Osteoblast (primary cell): Measurements from ENCODE around the gene SRP68. TPM values are rescaled to one million over a fixed set of nuclear protein-coding genes. Genes with fewer than 3 reads are reported as not detected.

Source experiments
- DNase-seq: peaks from one replicate; pipeline ENCODE4 v3.0.0; 2011; ENCODE audit warnings: low spot score, mixed read lengths; ENCODE audit not compliant: insufficient read length; ENCODE audit errors: missing footprints
- H2AFZ ChIP-seq: 2 replicates; pipeline ENCODE4 v1.6.0; 2011; ENCODE audit warnings: mild to moderate bottlenecking, low read length
- H3K27ac ChIP-seq: 2 replicates; pipeline ENCODE4 v1.5.1; 2011; ENCODE audit warnings: mild to moderate bottlenecking, low read depth, low read length, moderate library complexity
- H3K27me3 ChIP-seq: 2 replicates; pipeline ENCODE4 v1.6.0; 2012; ENCODE audit warnings: mild to moderate bottlenecking, control low read depth, inconsistent platforms, low read length, moderate library complexity; ENCODE audit not compliant: insufficient read depth
- H3K36me3 ChIP-seq: 2 replicates; pipeline ENCODE4 v1.5.1; 2011; ENCODE audit warnings: mild to moderate bottlenecking, low read length, control low read depth, moderate library complexity; ENCODE audit not compliant: insufficient read depth
- H3K4me1 ChIP-seq: 2 replicates; pipeline ENCODE4 v1.5.1; 2011; ENCODE audit warnings: mild to moderate bottlenecking, low read length, control low read depth, moderate library complexity; ENCODE audit not compliant: insufficient read depth
- H3K4me2 ChIP-seq: 2 replicates; pipeline ENCODE4 v1.6.0; 2011; ENCODE audit warnings: mild to moderate bottlenecking, low read length; ENCODE audit not compliant: insufficient read depth
- H3K4me3 ChIP-seq: fragments of 200-600 bp; sonication (generic); 3 replicates; pipeline ENCODE4 v1.5.1; 2012; ENCODE audit warnings: mild to moderate bottlenecking, low read length, inconsistent platforms; ENCODE audit not compliant: insufficient read depth
- H3K79me2 ChIP-seq: 2 replicates; pipeline ENCODE4 v1.6.0; 2012; ENCODE audit warnings: mild to moderate bottlenecking, low read length, control low read depth, inconsistent platforms; ENCODE audit not compliant: insufficient read depth
- H3K9me3 ChIP-seq: 2 replicates; pipeline ENCODE4 v1.5.1; 2011; ENCODE audit warnings: low read depth, low read length, control low read depth
- H4K20me1 ChIP-seq: 2 replicates; pipeline ENCODE4 v1.6.0; 2012; ENCODE audit warnings: mild to moderate bottlenecking, low read length, control low read depth; ENCODE audit not compliant: insufficient read depth
- CTCF ChIP-seq: IDR thresholded peaks from 2 replicates; pipeline ENCODE4 v1.5.1; 2011; ENCODE audit warnings: mild to moderate bottlenecking, low read depth, low read length, moderate library complexity; ENCODE audit errors: extremely low read depth
- total RNA-seq: library from RNA; depleted of rRNA; stranded (reverse); fragments of >200 nt; gene quantifications from 2 replicates; pipeline ENCODE4 v1.2.3, GENCODE V29; 2012

SRP68 gene
- total RNA-seq, 1 donor, result 25.3 TPM

- Histone ChIP-seq H3K27ac (no peak overlapping the region), H3K9me3 (no peaks in the 10 kb centered on the region), H3K4me2 (no peak overlapping the region), H3K4me1 (no peaks in the 10 kb centered on the region), H3K4me3 (no peak overlapping the region), H3K79me2 (no peaks in the 10 kb centered on the region), H3K27me3 (peaks cover 8% of the 10 kb centered on the region), H2AFZ (no peak overlapping the region), H4K20me1 (no peaks in the 10 kb centered on the region), H3K36me3 (no peaks in the 10 kb centered on the region)
- peak; percentile 26 for DNase-seq
- TF ChIP-seq CTCF, result no peak
Observed at GRCh38 chr17:76018340-76018680, 54.0 kb downstream of the SRP68 start.

- H3K27ac ChIP-seq, result no peak overlapping the region
- no peak overlapping the region for H2AFZ ChIP-seq
- no peaks in the 10 kb centered on the region for H3K9me3 ChIP-seq
- H3K79me2 ChIP-seq, result no peaks in the 10 kb centered on the region
- no peaks in the 10 kb centered on the region for H3K36me3 ChIP-seq
- no peaks in the 10 kb centered on the region for H3K4me1 ChIP-seq
- TF ChIP-seq CTCF, result no peak
- peaks cover 8% of the 10 kb centered on the region for H3K27me3 ChIP-seq
- DNase-seq, result peak; percentile 65
- H3K4me2 ChIP-seq, result no peak overlapping the region
- H4K20me1 ChIP-seq, result no peaks in the 10 kb centered on the region
- H3K4me3 ChIP-seq, result no peak overlapping the region
Observed at GRCh38 chr17:76017481-76018339, 54.6 kb downstream of the SRP68 start.

GRCh38 chr17:76014925-76015261, 57.4 kb downstream of the SRP68 start:
- Histone ChIP-seq H3K4me2 (no peak overlapping the region), H3K4me3 (no peak overlapping the region), H2AFZ (no peak overlapping the region), H3K9me3 (no peaks in the 10 kb centered on the region), H3K79me2 (no peaks in the 10 kb centered on the region), H3K36me3 (no peaks in the 10 kb centered on the region), H3K27me3 (peaks cover 2% of the 10 kb centered on the region), H3K4me1 (no peaks in the 10 kb centered on the region), H4K20me1 (no peaks in the 10 kb centered on the region), H3K27ac (no peak overlapping the region)
- peak; percentile 74 for DNase-seq
- no peak for TF ChIP-seq CTCF

- Histone ChIP-seq H3K27ac (no peak overlapping the region), H3K9me3 (no peaks in the 10 kb centered on the region), H3K36me3 (no peaks in the 10 kb centered on the region), H2AFZ (no peak overlapping the region), H3K4me2 (no peak overlapping the region), H3K27me3 (no peaks in the 10 kb centered on the region), H3K4me3 (no peak overlapping the region), H4K20me1 (no peaks in the 10 kb centered on the region), H3K79me2 (no peaks in the 10 kb centered on the region), H3K4me1 (no peaks in the 10 kb centered on the region)
- TF ChIP-seq CTCF, result peak; percentile 81
- peak; percentile 99 for DNase-seq
Observed at GRCh38 chr17:76014100-76014924, 58.0 kb downstream of the SRP68 start.
